CD4-positive, alpha-beta T cell (primary cell): ENCODE data around the gene HOMEZ. TPM values are rescaled to one million over a fixed set of nuclear protein-coding genes. Genes with fewer than 3 reads are reported as not detected.
"Not testable (repeated sequence)": the region's sequence is repeated elsewhere in the genome, so short reads cannot be mapped to it uniquely, and the experiment has no call there.

ENCODE experiments used
- ATAC-seq: fragments of 200-7000 bp; cut with Tn5 transposase; one replicate; pipeline ENCODE4 v1.10.0; 2022; ENCODE audit warnings: mild to moderate bottlenecking; ENCODE audit not compliant: poor library complexity
- CTCF ChIA-PET: fragments of 350-600 bp; sonication (Branson Sonifier 250); formaldehyde crosslinking; loops from one replicate; lab custom pipeline; 2021; ENCODE audit warnings: antibody characterized with exemption, inconsistent platforms; lab: Charles Lee
- POLR2A ChIA-PET: fragments of 350-600 bp; sonication (Branson Sonifier 250); formaldehyde crosslinking; loops from one replicate; lab custom pipeline; 2021; ENCODE audit warnings: antibody characterized with exemption, inconsistent platforms; lab: Charles Lee
- DNase-seq, 14 experiments: peaks; one replicate each; pipeline ENCODE4 v3.0.0-alpha.2; 2013 to 2020; ENCODE audit warnings: mixed read lengths in 2 of 14
- H3K27ac ChIP-seq, 2 donors: one replicate each; pipeline versions ENCODE4 v1.5.1 to v1.7.0; 2013; ENCODE audit warnings: low read length in 2 of 2, low read depth in 1 of 2, mild to moderate bottlenecking in 1 of 2
- H3K27me3 ChIP-seq, 2 experiments: 1 replicate in 1 of 2; 2 replicates in 1 of 2; pipeline versions ENCODE4 v1.6.1 to v1.7.0; 2013; ENCODE audit warnings: low read length in 2 of 2, control low read depth in 1 of 2, mild to moderate bottlenecking in 1 of 2, moderate library complexity in 1 of 2; ENCODE audit not compliant: insufficient read depth in 2 of 2, control insufficient read depth in 1 of 2
- H3K36me3 ChIP-seq: one replicate; pipeline ENCODE4 v1.6.1; 2013; ENCODE audit warnings: low read length, control low read depth; ENCODE audit not compliant: insufficient read depth
- H3K4me1 ChIP-seq: one replicate; pipeline ENCODE4 v1.6.1; 2013; ENCODE audit warnings: low read length, control low read depth; ENCODE audit not compliant: insufficient read depth
- H3K4me3 ChIP-seq: one replicate; pipeline ENCODE4 v1.5.1; 2013; ENCODE audit warnings: mild to moderate bottlenecking, low read length, moderate library complexity
- H3K9me3 ChIP-seq, 2 experiments: 1 replicate in 1 of 2; 2 replicates in 1 of 2; pipeline versions ENCODE4 v1.6.1 to v1.7.0; 2013; ENCODE audit warnings: low read length in 2 of 2, mild to moderate bottlenecking in 2 of 2, control low read depth in 1 of 2, moderate library complexity in 1 of 2; ENCODE audit not compliant: control insufficient read depth in 1 of 2, insufficient read depth in 1 of 2
- H3K27ac Mint-ChIP-seq: one replicate; pipeline ENCODE4 v1.8.0; 2020; ENCODE audit warnings: mixed read lengths
- H3K27me3 Mint-ChIP-seq: one replicate; pipeline ENCODE4 v1.8.0; 2021; ENCODE audit warnings: mixed read lengths
- H3K36me3 Mint-ChIP-seq: one replicate; pipeline ENCODE4 v1.8.0; 2021; ENCODE audit warnings: low read depth, mixed read lengths
- H3K4me1 Mint-ChIP-seq: one replicate; pipeline ENCODE4 v1.8.0; 2021; ENCODE audit warnings: low read depth, mixed read lengths
- H3K4me3 Mint-ChIP-seq: one replicate; pipeline ENCODE4 v1.8.0; 2020; ENCODE audit warnings: mild to moderate bottlenecking, mixed read lengths
- H3K9me3 Mint-ChIP-seq: one replicate; pipeline ENCODE4 v1.8.0; 2020; ENCODE audit warnings: mixed read lengths
- CTCF ChIP-seq: fragments of 200-600 bp; IDR thresholded peaks from one replicate; pipeline ENCODE4 v1.8.0; 2022; ENCODE audit warnings: antibody characterized with exemption, mild to moderate bottlenecking
- intact Hi-C, 2 experiments: fragments of 100-400 bp; cut with DNase I in 1 of 2; cut with micrococcal nuclease in 1 of 2; formaldehyde crosslinking; loops; one replicate each; pipeline versions ENCODE4 v1.15.1 to v1.9.0; 2023 to 2025; cut with DNase I, micrococcal nuclease
- total RNA-seq, 174 experiments: library from RNA in 2 of 174; stranded (reverse) in 2 of 174; gene quantifications; one replicate each; pipeline ENCODE4 v1.2.3 and lab custom pipeline; 2021 to 2026

HOMEZ gene
- total RNA-seq, 2 experiments from 2014 or later: 2.0 to 2.8 TPM

GRCh38 chr14:23228812-23229211 lies 57.1 kb downstream of the HOMEZ start:
- H3K27ac Mint-ChIP-seq: no peak overlapping the region
- Histone ChIP-seq H3K4me3 (no peak overlapping the region), H3K36me3 (no peaks in the 10 kb centered on the region), H3K4me1 (no peaks in the 10 kb centered on the region), H3K9me3 (peaks cover 0 to 10% of the 10 kb centered on the region in 2 experiments), H3K27ac (no peak overlapping the region), H3K27me3 (no peaks in the 10 kb centered on the region)
- peaks cover 6% of the 10 kb centered on the region for H3K9me3 Mint-ChIP-seq
- DNase-seq (no peak), ATAC-seq (no peak)
- H3K4me3 Mint-ChIP-seq: no peak overlapping the region
- H3K27me3 Mint-ChIP-seq: peaks cover 13% of the 10 kb centered on the region
- intact Hi-C loops: no loop called here
- H3K36me3 Mint-ChIP-seq: no peaks in the 10 kb centered on the region
- H3K4me1 Mint-ChIP-seq: no peaks in the 10 kb centered on the region
- POLR2A ChIA-PET: no interaction called here
- CTCF ChIA-PET: interaction anchor here (0.6 kb wide), 1 partner anchor 71 kb away, joined by 3 read pairs; no protein-coding TSS in a partner anchor
- TF ChIP-seq CTCF: no peak

GRCh38 chr14:23227566-23227965 lies 58.4 kb downstream of the HOMEZ start:
- H3K36me3 ChIP-seq: no peaks in the 10 kb centered on the region
- POLR2A ChIA-PET: no interaction called here
- no peaks in the 10 kb centered on the region for H3K4me1 ChIP-seq
- Mint-ChIP-seq H3K36me3 (no peaks in the 10 kb centered on the region), H3K4me3 (no peak overlapping the region), H3K4me1 (no peaks in the 10 kb centered on the region), H3K27me3 (peaks cover 13% of the 10 kb centered on the region), H3K9me3 (peaks cover 6% of the 10 kb centered on the region), H3K27ac (no peak overlapping the region)
- intact Hi-C loops: no loop called here
- H3K27me3 ChIP-seq: no peaks in the 10 kb centered on the region
- ATAC-seq (no peak), DNase-seq (no peak)
- TF ChIP-seq CTCF: no peak
- no peak overlapping the region for H3K27ac ChIP-seq
- no peak overlapping the region for H3K4me3 ChIP-seq
- H3K9me3 ChIP-seq: peaks cover 0 to 10% of the 10 kb centered on the region in 2 experiments
- CTCF ChIA-PET: no interaction called here

- ATAC-seq, DNase-seq, H3K4me3 Mint-ChIP-seq, H3K27me3 ChIP-seq, H3K27ac Mint-ChIP-seq, H3K9me3 Mint-ChIP-seq, H3K4me3 ChIP-seq, intact Hi-C loops, H3K27ac ChIP-seq, H3K36me3 ChIP-seq, H3K4me1 ChIP-seq, H3K36me3 Mint-ChIP-seq, H3K9me3 ChIP-seq, H3K4me1 Mint-ChIP-seq, POLR2A ChIA-PET: not testable (repeated sequence)
- H3K27me3 Mint-ChIP-seq: peaks cover 31% of the 10 kb centered on the region
- CTCF ChIA-PET: interaction anchor here (1.2 kb wide), 1 partner anchor 10 kb away, joined by 4 read pairs; no protein-coding TSS in a partner anchor
Observed at GRCh38 chr14:23224958-23225357, 61.0 kb downstream of the HOMEZ start.

Other genes starting within 250 kb of the HOMEZ start
- under 1 TPM; 0.16 to 0.31 TPM for gene PSMB11, start 243.9 kb downstream of the HOMEZ start, total RNA-seq
- gene CDH24, start 228.6 kb downstream of the HOMEZ start, total RNA-seq: 1 to 10 TPM; 3.3 to 3.7 TPM
- gene ACIN1, start 191.0 kb downstream of the HOMEZ start, total RNA-seq: 100 to 1,000 TPM; 282 to 288 TPM
- gene C14orf119, start 190.6 kb downstream of the HOMEZ start, total RNA-seq: 1 to 10 TPM; 3.1 to 3.9 TPM
- gene CIROP, start 181.1 kb downstream of the HOMEZ start, total RNA-seq: not detected
- gene CEBPE, start 166.9 kb downstream of the HOMEZ start, total RNA-seq: not detected
- gene SLC7A8, start 102.5 kb downstream of the HOMEZ start, total RNA-seq: under 1 TPM; 0.73 to 0.80 TPM
- not detected for gene RNF212B, start 48.2 kb downstream of the HOMEZ start, total RNA-seq
- gene PPP1R3E, start 16.7 kb upstream of the HOMEZ start, total RNA-seq: 10 to 100 TPM; 51.0 to 53.8 TPM
- gene BCL2L2, start 20.7 kb upstream of the HOMEZ start, total RNA-seq: 1 to 10 TPM; 2.3 to 3.7 TPM
- 100 to 1,000 TPM; 188 to 195 TPM for gene PABPN1, start 35.3 kb upstream of the HOMEZ start, total RNA-seq
- 10 to 100 TPM; 19.5 to 21.1 TPM for gene SLC22A17, start 66.8 kb upstream of the HOMEZ start, total RNA-seq
- gene EFS, start 79.0 kb upstream of the HOMEZ start, total RNA-seq: not detected
- not detected for gene IL25, start 86.7 kb upstream of the HOMEZ start, total RNA-seq
- not detected for gene CMTM5, start 90.9 kb upstream of the HOMEZ start, total RNA-seq
- not detected for gene MYH6, start 122.1 kb upstream of the HOMEZ start, total RNA-seq
- not detected for gene MYH7, start 149.5 kb upstream of the HOMEZ start, total RNA-seq
- gene NGDN, start 183.6 kb upstream of the HOMEZ start, total RNA-seq: 100 to 1,000 TPM; 146 to 149 TPM